GM18505 (cell line): Measurements from ENCODE around the gene USP48.

Source experiments
- ATAC-seq: cut with Tn5 transposase; IDR thresholded peaks from one replicate; pipeline ENCODE4 v1.9.1; 2021; ENCODE audit not compliant: unreplicated experiment
- POLR2A ChIP-seq: IDR thresholded peaks from 4 replicates; pipeline ENCODE4 v1.6.1; 2011; ENCODE audit warnings: borderline replicate concordance; ENCODE audit not compliant: insufficient read depth, insufficient read length; ENCODE audit errors: extremely low read depth

USP48 gene

DNA sequence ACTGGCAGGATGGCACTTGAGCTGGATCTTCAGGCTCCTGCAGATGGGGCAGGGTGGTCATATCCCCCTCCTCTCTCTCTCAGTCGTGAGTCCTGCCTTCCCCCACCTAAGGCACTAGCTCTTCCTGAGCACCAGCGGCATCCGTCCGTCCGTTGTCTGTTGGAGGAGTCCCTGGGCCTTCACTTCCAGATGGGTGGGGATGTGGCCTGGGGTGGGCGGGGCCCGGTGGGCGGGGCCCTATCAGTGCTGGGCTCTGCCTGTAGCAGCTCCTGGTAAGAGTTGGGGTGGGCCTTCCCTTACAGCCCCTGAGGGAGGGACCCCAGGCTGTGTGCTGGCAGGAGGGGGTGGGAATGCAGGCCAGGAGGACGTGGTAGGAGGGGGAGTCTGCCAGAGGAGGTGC, 39.4 kb upstream of the USP48 start:
- TF ChIP-seq POLR2A = no peak
- no peak for ATAC-seq

DNA sequence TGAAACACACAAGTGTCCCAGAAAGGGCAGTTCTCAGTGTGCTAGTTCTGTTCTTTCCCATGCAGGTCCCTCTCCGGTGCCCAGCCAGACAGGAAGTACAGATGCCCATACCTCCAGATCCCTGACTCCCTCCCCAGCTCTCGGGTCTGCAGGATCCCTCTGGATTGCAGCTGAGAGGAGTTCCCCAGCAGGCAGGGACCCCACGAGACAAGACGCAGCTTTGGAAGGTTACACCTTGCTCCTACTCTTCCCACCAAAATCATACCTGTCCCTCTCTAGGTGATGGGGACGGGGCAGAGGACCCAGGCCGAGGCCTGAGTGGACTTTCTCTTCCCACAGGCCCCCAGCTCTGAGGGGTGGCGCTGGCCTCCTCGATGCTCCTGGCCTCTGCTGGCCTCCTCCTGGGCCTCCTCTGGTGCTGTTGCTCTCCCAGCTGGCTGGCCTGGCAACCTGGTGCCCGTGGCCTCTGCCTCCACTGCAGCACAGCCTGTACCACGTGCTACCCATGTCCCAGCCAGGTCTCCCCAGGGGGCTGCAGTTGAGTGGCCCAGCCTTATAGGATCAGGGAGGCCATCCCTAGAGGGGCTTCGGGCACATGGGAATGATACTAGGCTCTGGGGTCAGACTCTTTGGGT, 38.6 kb upstream of the USP48 start:
- no peak for ATAC-seq
- TF ChIP-seq POLR2A = no peak

DNA sequence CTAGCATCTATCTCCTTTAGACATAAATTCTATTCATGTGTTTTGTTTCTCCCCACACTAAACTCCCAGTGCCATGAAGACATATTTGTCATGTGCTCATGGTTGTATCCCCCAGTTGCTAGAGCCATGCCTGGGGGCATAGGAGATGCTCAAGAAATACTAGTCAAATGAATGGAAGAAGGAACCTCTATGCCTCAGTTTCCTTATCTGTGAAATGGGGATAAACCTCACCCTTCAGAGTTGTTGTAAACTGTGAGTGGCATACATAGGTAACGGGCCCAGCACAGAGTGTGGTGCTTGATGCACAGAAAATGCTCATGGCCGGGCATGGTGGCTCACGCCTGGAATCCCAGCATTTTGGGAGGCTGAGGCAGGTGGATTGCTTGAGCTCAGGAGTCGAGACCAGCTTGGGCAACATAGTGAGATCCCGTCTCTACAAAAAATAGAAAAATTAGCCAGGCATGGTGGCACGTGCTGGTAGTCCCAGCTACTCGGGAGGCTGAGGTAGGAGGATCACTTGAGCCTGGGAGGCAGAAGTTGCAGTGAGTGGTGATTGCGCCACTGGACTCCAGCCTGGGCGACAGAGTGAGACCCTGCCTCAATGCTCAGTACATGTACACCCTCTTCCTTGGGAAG, 37.8 kb upstream of the USP48 start:
- ATAC-seq = no peak
- TF ChIP-seq POLR2A = no peak

DNA sequence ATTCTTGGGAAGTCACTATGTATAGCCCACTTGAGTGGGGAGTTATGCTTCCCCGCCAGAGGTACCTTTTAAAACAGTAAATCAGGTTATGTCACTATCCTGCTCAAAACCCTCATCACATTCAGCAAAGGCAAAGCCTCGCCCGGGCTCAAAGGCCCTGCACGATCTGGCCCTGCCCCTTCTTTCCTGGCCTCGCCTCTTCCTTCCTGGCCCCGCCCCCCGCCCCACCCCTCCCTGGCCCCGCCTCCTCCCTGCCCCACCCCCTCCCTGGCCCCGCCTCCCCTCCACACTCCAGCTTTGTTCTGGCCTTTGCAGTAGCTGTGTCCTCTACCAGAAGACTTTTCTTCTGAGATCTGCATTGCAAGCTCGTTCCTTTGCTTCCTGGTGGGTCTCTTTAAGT, 35.7 kb upstream of the USP48 start:
- no peak for ATAC-seq
- TF ChIP-seq POLR2A = no peak

DNA sequence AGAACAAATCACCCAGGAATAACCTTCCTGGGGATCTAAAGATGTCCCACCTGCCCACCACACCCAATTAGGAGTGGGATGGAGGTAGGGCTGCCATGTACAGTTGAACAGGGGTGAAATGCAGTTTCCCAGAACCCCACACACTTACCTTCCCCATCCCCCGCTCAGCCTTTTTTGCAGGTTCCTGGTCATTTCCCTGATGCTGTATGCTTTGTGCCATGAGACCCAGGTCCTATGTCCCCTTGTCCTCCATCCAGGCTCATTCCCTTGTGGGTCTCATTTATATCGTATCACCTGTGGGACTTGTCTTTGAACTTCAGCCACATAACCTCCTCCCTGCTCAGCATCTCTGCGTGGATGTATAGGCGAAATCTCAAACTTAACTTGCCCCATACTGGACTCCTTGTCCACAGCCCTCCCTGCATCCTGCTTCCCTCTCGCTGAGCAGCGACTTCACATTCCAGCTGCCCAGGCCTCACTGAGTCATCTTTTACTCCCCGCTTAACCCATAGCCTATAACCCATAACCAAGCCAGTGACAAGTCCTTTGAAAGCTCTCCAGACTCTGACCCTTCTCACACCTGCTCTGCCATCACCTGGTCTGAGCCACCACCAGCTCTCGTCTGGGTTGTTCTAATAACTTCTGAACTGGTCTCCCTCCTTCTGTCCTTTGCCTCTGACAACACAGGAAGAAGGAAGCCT, 33.8 kb upstream of the USP48 start:
- ATAC-seq = no peak
- TF ChIP-seq POLR2A = no peak

DNA sequence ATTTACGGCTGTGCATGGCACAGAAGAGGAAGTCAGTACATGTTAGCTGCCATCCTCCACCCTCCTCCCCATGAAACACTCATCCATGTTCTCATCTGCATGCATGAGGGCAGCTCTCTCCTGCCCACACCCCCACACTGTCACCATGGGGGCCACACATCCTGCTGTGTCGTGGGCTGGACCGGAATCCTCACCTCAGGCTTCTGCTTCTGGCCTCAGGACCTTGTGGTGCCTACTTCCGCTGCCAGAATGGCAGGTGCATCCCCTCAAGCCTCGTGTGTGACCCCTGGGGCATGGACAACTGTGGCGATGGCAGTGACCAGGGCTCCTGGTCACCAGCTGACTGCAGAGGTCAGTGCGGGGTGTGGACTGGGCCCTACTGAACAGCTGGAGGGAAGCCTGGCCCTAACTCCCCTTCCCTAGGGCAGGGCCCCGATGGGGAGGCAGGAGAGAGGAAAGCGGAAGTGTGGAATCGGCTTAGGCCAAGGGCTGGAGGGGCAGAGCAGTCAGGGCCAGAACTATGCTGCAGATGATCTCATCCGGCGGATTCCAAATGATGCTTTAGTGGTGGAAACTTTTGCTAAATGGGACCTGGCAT, 32.9 kb upstream of the USP48 start:
- peak; percentile 7 for TF ChIP-seq POLR2A
- no peak for ATAC-seq

DNA sequence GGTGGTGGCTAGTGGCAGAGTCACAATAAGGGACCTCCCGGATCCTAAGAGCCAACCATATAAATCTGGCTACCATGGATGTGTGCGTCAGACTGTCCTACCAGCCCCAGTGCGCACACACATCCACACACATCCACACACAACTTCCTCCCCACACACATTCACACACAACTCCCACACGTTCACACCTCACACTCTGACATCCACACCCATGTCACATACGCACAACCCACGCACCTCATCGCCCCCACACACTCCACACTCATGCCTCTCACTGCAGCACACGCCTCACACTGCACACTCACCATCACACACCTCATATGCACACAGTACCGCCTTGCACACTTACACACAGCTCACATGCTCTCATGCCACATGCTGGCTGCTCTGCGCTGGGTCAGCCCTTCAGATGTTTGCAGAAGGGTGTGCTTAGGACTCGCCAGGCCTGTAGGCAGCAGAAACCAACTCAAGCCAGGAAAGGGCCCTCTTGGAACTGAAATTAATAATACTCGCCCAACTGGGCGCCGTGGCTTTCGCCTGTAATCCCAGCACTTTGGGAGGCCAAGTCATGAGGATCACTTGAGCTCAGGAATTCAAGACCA, 32.1 kb upstream of the USP48 start:
- no peak for ATAC-seq
- peak; percentile 39 for TF ChIP-seq POLR2A

DNA sequence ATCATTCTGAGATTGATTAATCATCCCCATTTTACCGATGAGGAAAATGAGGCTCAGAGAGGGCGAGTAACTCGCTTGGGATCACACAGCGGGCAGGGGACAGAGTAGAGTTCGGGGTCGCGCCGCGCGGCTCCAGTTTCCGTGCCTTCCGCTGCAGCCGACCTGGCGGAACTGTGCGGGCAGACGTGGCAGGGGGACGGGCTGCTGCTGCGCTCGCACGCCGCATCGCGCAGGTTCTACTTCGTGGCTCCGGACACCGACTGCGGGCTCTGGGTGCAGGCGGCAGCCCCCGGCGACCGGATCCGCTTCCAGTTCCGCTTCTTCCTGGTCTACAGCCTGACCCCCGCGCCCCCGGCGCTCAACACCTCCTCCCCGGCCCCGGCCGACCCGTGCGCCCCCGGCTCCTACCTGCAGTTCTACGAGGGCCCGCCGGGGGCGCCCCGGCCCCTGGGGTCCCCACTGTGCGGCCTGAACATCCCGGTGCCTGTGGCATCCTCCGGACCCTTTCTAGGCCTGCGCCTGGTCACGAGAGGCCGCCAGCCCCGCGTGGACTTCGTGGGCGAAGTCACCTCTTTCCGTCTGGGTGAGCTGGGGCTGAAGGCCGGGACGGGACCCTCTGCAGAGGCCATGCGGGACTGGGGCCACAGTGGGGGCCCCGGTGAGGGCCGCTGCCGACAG, 31.4 kb upstream of the USP48 start:
- TF ChIP-seq POLR2A = peak; percentile 35
- ATAC-seq = peak; percentile 55

DNA sequence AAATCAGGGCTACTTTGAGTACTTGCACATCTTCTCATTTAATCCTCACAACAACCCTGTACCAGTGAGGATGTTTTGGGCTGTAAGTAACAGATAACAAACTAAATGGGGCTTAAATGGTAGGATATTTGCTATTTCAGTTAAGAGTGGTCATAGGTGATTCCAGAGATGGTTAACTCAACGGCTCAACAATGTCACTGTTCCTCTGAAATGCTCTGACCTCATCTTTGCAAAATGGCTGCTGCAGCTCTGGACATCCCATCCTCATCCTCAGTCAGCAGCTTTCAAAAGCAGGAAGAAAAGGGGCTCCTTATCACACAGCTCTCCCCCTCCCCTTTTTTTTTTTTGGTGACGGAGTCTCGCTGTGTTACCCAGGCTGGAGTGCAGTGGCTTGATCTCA, 30.6 kb upstream of the USP48 start:
- ATAC-seq = no peak
- no peak for TF ChIP-seq POLR2A

DNA sequence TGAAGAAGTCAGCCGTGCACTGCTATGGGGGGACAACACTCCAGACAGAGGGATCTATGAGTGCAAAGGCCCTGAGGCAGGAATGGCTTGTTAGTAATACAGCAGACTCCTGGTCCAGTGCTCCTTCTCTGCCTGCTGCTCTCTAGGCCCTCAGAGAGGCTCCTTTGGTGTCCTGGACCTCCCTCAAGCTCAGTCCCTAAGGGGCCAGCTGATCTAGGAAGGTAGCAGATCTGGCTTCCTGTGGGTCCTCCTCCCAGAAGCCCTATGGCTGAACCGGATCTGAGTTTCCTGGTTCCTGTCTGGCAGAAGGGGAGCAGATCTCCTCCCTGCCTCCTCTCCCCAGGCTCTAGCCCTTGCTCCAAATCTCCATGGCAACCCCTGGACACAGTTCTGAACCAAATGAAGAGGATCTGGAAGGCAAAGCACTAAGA, 28.9 kb upstream of the USP48 start, which contains the start of gene LDLRAD2:
TSS of gene LDLRAD2 (plus strand) at position 391 of the 431 bp plus-strand sequence. CDS start 187 bp downstream, outside the sequence.
- no peak for ATAC-seq
- TF ChIP-seq POLR2A = no peak

DNA sequence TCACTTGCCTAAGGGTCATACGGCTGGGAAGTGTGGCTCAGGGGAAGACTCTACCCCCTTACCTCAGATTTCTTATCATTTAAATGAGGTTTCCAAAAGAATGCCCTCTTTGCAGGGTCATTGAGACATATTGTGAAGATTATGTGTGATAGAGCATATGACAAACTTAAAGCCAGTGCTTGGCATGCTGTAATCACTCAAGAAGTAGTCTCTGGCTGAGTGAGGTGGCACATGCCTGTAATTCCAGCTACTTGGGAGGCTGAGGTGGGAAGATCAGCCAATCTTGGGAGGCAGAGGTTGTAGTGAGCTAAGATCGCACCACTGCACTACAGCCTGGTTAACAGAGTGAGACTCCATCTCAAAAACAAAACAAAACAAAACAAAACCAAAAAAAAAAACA, 21.6 kb upstream of the USP48 start:
- no peak for ATAC-seq
- TF ChIP-seq POLR2A = no peak

DNA sequence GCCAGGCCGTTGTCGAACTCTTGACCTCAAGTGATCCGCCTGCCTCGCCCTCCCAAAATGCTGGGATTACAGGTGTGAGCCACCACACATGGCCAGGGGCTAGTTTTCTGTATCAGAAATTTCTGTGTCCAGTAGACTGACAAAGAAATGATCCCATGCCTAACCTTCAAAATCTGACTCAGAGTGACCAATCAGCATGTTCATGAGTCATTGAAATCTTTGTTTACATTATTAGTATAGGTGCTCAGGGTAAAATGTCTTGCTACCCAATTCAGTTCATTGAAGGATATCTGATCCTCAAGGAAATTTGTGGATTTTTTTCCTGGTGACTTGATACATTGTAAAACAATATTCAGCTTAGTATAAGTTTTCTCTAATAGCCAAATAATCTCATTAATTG, 18.2 kb upstream of the USP48 start:
- TF ChIP-seq POLR2A = no peak
- no peak for ATAC-seq

DNA sequence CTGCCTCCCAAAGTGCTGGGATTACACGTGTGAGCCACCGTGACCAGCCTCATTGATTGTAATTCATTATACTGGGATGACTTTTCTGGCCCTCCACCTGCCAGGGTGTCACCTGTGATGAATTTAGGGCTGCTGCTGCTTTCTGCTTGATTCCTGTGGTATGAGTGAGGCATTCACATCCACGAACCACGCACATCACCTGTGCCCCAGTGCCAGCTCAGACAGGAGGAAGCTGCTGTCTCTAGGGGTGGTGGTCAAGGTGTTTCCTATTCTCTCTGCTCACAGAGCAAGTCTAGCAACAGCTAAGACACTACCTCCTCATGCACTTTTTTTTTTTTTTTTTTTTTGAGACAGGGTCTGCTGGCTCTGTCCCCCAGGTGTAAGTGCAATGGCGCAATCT, 16.8 kb upstream of the USP48 start:
- TF ChIP-seq POLR2A = no peak
- no peak for ATAC-seq
